Stimulated activated memory B cell treated with anti-CD40 and anti-IgM and Interleukin-4, amounts not matched to agents 10 μg/mL and 1 μg/mL and 100 μg/mL, for 72 hours (primary cell): Measurements from ENCODE around the gene SAE1.

ENCODE experiments used
- ATAC-seq: fragments of 150-1000 bp; cut with Tn5 transposase; 2 replicates; pipeline ENCODE4 v1.10.0; 2021
- H3K27ac Mint-ChIP-seq: one replicate; pipeline ENCODE4 v1.8.0; 2022; ENCODE audit warnings: mild to moderate bottlenecking, mixed read lengths
- H3K27me3 Mint-ChIP-seq: one replicate; pipeline ENCODE4 v1.8.0; 2022; ENCODE audit warnings: mixed read lengths
- H3K36me3 Mint-ChIP-seq: one replicate; pipeline ENCODE4 v1.8.0; 2022; ENCODE audit warnings: mixed read lengths
- H3K4me1 Mint-ChIP-seq: one replicate; pipeline ENCODE4 v1.8.0; 2022; ENCODE audit warnings: mixed read lengths
- H3K4me3 Mint-ChIP-seq: one replicate; pipeline ENCODE4 v1.8.0; 2022; ENCODE audit warnings: mild to moderate bottlenecking, moderate library complexity, mixed read lengths
- H3K9me3 Mint-ChIP-seq: one replicate; pipeline ENCODE4 v1.8.0; 2022; ENCODE audit warnings: mixed read lengths

The SAE1 gene

DNA sequence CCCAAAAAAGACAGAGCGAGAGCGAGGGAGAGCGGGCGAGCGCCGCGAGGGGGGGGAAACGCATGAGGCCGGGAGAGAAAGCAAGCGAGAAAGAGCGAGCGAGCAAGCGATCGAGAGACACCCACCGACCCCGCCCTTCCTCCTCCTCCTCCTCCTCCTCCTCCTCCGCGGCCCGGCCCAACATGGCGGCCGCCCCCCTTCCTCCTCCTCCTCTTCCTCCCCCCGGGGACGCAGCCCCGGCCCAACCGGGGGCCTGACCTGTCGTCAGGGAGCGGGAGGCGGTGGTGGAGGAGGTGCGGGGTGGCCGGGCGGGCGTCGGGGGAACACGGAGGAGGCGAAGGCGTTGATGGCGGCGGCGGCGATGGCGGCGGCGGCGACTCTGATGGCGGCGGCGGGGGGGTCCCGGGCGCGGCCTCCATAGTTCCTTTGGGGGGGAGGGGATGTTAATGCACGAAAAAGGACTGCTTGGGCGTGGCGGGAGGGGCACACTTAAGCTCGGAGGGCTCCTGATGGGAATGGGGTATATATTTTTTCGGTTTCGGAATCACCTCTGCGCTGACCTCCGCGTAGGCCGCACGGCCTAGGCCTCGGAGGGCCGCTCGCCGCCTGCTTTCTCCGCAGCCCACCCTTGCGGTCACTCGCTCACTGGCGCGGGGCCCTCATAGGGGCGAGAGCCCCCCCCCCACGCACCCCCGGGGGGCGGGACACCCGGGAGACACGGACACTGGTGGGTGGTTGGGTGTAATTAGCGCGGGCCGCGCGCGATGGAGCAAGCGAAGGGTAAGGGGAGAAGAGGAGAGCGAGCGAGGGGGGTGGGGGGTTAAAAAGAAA is 18.3 kb upstream of the SAE1 start:
- peaks cover 38% of the 10 kb centered on the region for H3K4me1 Mint-ChIP-seq
- H3K9me3 Mint-ChIP-seq, result no peaks in the 10 kb centered on the region
- peak overlapping the region; percentile 98 for H3K27ac Mint-ChIP-seq
- H3K4me3 Mint-ChIP-seq, result peak overlapping the region; percentile 95
- peak; percentile 47 for ATAC-seq
- peaks cover 31% of the 10 kb centered on the region for H3K36me3 Mint-ChIP-seq
- H3K27me3 Mint-ChIP-seq, result no peaks in the 10 kb centered on the region

DNA sequence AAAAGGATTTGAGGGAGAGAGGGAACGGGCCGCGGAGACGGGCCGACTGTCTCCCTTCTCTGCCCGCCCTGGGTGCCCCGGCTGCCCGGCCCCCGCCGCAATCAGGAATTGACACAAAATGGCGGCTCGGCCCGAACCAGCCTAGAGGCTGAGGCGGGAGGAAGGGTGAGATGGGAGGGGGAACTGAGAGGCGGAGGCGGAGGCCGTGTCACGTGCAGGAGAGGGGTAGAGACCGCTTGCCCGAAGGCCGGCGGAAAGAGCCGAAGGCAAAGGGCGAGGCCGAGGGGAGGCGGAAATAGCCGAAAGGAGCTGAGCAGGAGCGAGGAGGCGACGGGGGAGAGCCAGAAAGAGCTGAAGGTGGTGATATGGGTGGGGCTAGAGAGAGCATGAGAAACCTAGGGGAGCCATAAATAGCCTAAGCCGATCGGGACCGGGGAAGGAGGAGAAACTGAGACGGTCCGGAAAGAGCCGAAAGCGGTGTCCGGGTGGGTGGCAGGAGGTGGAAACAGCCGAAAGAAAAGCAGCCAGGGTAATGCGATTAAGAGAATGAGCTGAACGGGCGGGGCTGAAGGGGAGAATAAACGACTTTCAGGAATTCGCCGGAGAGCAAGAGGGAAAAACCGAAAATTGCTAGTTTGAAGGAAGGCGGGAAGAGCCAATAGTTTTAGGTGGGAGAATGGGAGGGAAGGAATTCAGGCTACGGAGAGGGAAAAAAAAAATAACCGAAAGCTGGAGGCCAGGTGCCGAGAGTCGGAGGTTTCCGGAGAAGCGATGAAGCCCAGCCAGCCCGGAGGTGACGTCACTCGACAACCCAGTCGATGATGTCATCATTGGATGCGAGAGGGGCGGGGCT is 17.4 kb upstream of the SAE1 start, which contains the start of gene ZC3H4:
ZC3H4 (minus strand) TSS at position 780 of the 853 bp plus-strand sequence. CDS start 1,192 bp downstream, outside the sequence.
- H3K36me3 Mint-ChIP-seq, result peaks cover 23% of the 10 kb centered on the region
- H3K4me1 Mint-ChIP-seq, result peaks cover 29% of the 10 kb centered on the region
- ATAC-seq, result peak; percentile 93

DNA sequence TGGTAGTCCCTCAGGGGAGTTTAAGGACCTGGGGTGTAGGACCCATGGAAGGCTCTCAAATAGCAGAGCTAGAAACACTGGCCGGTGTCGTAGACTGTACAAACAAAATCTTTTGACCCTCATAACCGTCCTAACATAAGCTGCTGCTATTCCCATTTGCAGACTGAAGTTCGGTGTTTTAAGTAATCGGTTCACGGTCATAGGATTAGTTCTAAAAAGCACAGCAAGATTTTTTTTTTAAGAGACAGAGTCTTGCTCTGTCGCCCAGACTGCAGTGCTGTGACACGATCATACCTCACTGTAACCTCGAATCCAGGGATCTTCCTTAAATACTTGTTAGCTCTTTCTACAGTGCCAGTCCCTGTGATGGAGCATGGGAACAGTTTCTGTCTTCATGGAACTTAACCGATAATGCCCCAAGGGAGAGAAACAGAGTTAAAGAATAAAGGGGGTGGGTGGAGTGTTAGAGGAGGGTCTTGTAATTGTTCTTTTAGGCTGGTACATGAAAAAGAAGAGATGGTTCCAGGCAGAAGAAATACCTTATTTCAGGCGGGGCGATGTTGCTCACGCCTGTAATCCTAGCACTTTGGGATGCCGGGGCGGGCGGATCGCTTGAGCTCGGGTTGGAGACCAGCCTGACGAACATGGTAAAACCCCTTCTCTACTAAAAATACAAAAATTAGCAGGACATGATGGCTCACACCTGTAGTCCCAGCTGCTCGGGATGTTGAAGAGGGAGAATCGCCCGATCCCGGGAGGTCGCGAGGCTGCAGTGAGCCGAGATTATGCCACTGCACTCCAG is 16.6 kb upstream of the SAE1 start:
- H3K4me1 Mint-ChIP-seq, result peaks cover 21% of the 10 kb centered on the region
- peaks cover 23% of the 10 kb centered on the region for H3K36me3 Mint-ChIP-seq
- H3K4me3 Mint-ChIP-seq, result peak overlapping the region; percentile 95
- H3K9me3 Mint-ChIP-seq, result no peaks in the 10 kb centered on the region
- no peaks in the 10 kb centered on the region for H3K27me3 Mint-ChIP-seq
- peak overlapping the region; percentile 98 for H3K27ac Mint-ChIP-seq
- no peak for ATAC-seq

More for the DNA sequence above, 17.4 kb upstream of the SAE1 start, which contains the start of gene ZC3H4:
- Mint-ChIP-seq H3K9me3 (no peaks in the 10 kb centered on the region), H3K4me3 (peak within 1 kb of the TSS; percentile 95), H3K27me3 (no peaks in the 10 kb centered on the region), H3K27ac (peak within 1 kb of the TSS; percentile 98)

DNA sequence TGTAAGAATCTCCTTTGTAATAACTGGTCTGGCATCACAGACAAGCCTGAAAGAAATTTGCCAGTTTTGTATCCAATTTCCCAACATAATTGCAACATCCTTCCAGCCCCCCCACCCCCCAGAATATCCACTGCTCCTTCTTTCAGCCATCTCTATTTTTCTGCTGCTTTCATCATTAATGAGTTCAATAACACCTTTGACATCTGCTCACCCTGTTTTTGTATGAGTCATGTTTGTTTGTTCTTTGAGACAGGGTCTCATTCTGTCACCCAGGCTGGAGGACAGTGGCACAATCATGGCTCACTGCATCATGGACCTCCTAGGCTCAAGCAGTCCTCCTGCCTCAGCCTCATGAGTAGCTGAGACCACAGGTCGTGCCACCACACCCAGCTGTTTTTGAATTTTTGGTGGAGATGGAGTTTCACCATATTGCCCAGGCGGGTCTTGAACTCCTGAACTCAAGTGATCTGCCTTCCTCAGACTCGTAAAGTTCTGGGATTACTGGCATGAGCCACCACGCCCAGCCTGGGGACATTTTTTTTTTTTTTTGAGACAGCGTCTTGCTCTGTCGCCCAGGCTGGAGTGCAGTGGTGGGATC is 10.1 kb upstream of the SAE1 start:
- H3K27me3 Mint-ChIP-seq, result no peaks in the 10 kb centered on the region
- H3K4me3 Mint-ChIP-seq, result no peak overlapping the region
- H3K27ac Mint-ChIP-seq, result no peak overlapping the region
- H3K36me3 Mint-ChIP-seq, result no peaks in the 10 kb centered on the region
- no peaks in the 10 kb centered on the region for H3K4me1 Mint-ChIP-seq
- no peak for ATAC-seq
- H3K9me3 Mint-ChIP-seq, result no peaks in the 10 kb centered on the region

DNA sequence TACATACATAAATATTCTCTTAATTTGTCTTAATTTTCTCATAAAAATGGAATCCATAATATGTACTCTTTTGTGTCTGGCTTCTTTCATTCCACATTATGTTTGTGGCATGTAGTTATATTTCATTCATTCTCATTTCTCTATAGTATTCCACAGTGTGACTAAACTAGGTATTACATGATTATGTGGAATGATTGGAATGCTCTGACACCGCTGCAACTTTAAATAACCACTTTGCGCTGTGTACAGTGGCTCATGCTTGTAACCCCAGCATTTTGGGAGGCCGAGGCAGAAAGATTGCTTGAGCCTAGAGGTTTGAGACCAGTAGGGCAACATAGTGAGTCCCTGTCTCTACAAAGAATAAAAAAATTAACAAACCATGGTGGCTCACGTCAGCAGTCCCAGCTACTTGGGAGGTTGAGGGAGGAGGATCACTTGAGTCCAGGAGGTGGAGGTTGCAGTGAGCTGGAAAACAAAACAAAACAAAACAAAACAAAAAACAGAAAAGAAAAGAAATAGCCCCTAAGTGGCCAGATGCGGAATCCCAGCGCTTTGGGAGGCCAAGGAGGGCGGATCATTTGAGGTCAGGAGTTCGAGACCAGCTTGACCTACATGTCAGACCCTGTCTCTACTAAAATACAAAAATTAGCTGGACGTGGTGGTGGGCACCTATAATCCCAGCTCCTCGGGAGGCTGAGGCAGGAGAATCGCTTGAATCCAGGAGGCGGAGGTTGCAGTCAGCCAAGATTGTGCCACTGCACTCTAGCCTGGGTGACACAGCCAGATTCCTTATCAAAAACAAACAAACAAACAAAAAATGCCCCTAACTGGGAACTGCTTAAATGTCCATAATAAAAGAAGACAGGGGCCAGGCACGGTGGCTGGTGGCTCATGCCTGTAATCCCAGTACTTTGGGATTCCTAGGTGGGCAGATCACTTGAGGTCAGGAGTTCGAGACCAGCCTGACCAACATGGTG is 8.0 kb upstream of the SAE1 start:
- Mint-ChIP-seq H3K4me3 (no peak overlapping the region), H3K4me1 (no peaks in the 10 kb centered on the region)
- ATAC-seq, result no peak

DNA sequence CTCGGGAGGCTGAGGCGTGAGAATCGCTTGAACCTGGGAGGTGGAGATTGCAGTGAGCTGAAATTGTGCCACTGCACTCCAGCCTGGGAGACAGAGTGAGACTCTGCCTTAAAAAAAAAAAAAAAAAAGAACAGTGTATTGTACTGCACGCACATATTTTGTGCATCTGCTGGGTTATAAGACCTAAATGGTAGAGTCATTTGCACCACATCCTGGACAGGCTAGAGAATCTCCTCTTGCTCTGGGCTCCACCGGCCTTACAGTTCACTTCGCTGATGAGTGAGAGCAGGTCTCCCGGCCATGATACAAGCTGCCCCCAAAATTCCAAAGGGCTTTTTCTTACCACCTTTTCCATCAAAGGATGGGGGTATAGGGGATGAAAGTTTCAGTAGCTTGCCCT is 7.2 kb upstream of the SAE1 start:
- Mint-ChIP-seq H3K27ac (no peak overlapping the region), H3K4me3 (no peak overlapping the region), H3K4me1 (no peaks in the 10 kb centered on the region), H3K36me3 (no peaks in the 10 kb centered on the region), H3K9me3 (no peaks in the 10 kb centered on the region), H3K27me3 (no peaks in the 10 kb centered on the region)
- ATAC-seq, result no peak

More for the DNA sequence above, 8.0 kb upstream of the SAE1 start:
- no peaks in the 10 kb centered on the region for H3K36me3 Mint-ChIP-seq
- no peaks in the 10 kb centered on the region for H3K27me3 Mint-ChIP-seq
- no peaks in the 10 kb centered on the region for H3K9me3 Mint-ChIP-seq
- H3K27ac Mint-ChIP-seq, result no peak overlapping the region

DNA sequence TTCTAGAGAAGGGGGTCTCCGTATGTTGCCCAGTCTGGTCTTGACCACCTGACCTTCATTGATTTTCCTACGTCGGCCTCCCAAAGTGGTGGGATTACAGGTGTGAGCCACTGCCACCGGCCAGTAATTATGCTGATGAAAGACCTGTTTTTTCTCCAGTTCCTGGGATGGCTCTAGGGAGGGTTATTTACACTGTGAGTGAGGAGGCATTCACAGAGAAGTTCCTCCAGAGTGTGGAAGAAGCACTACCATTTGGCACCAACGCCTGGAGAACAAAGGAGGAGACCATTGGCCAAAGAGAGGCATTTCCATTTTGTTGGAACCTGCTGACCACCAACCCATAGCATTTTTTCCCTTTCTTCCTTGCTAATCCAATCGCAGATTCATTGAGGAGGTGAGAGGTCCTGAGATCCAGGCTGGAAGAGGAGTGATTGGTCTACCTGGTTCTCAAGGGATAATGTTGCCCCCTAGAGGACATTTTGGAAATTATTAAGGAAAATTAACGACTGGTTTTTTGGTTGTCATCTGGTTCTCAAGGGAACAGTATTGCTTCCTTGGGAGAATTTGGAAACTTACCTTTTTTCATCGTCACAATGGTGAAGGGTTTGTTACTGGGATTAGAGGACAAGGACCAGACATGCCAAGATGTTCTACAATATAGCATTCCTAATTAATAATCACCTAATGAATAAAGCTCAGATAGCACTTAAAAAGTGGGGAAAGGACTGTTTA is 5.5 kb upstream of the SAE1 start:
- Mint-ChIP-seq H3K27me3 (no peaks in the 10 kb centered on the region), H3K4me3 (no peak overlapping the region), H3K36me3 (no peaks in the 10 kb centered on the region), H3K4me1 (peaks cover under 1% of the 10 kb centered on the region), H3K9me3 (no peaks in the 10 kb centered on the region), H3K27ac (no peak overlapping the region)
- no peak for ATAC-seq

DNA sequence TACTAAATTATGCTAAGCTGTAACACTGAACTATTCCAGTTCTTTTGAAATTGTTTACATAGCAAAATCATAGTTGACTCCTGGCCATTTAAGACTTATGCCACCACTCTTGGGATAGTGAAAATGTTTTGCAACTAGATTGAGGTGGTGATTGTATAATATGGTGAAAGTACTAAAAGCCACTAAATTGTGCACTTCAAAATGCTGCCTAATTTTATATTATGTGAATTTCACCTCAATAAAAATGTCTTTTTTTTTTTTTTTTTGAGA is 5.0 kb upstream of the SAE1 start:
- no peak overlapping the region for H3K27ac Mint-ChIP-seq
- no peaks in the 10 kb centered on the region for H3K36me3 Mint-ChIP-seq
- H3K27me3 Mint-ChIP-seq, result no peaks in the 10 kb centered on the region
- no peak for ATAC-seq
- H3K9me3 Mint-ChIP-seq, result no peaks in the 10 kb centered on the region
- no peak overlapping the region for H3K4me3 Mint-ChIP-seq
- peaks cover 5% of the 10 kb centered on the region for H3K4me1 Mint-ChIP-seq

DNA sequence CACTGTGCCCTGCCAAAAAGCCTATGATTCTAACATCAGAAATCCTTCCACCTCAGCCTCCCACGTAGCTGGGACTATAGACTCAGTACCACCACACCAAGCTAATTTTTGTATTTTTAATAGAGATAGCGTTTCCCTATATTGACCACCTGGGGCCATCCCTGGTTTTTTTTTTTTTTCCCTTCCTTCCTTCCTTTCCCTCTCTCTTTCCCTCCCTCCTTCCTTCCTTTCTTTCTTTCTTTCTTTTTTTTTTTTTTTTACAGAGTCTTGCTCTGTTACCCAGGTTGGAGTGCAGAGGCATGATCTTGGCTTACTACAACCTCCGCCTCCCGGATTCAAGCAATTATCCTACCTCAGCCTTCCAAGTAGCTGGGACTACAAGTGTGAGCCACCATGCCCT is 1.1 kb upstream of the SAE1 start:
- no peak for ATAC-seq
- H3K27ac Mint-ChIP-seq, result no peak overlapping the region
- peaks cover 43% of the 10 kb centered on the region for H3K4me1 Mint-ChIP-seq
- H3K9me3 Mint-ChIP-seq, result no peaks in the 10 kb centered on the region
- H3K4me3 Mint-ChIP-seq, result no peak overlapping the region
- H3K36me3 Mint-ChIP-seq, result peaks cover 22% of the 10 kb centered on the region
- H3K27me3 Mint-ChIP-seq, result no peaks in the 10 kb centered on the region

DNA sequence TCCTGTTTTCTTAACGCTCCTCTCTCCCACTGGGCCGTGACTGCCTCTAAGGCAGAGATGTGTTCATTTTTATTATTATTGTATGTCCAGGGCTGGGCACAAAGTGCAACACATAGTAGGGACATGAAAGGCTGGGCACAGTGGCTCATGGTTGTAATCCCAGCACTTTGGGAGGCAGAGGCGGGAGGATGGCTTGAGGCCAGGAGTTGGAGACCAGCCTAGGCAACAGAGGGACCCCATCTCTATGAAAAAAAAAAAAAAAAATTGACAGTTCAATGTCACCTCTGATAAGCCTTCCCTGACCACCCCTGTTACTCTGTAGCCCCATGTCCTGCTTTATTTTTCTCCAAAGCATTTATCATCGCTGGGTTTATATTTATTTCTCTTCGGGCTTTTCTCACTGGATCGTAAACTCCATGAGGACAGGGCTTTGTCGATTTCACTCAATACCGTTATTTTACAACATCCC is 481 bp upstream of the SAE1 start:
- Mint-ChIP-seq H3K27ac (peak overlapping the region; percentile 91), H3K9me3 (no peaks in the 10 kb centered on the region), H3K27me3 (no peaks in the 10 kb centered on the region), H3K4me3 (peak overlapping the region; percentile 92), H3K4me1 (peaks cover 49% of the 10 kb centered on the region), H3K36me3 (peaks cover 24% of the 10 kb centered on the region)
- ATAC-seq, result no peak

DNA sequence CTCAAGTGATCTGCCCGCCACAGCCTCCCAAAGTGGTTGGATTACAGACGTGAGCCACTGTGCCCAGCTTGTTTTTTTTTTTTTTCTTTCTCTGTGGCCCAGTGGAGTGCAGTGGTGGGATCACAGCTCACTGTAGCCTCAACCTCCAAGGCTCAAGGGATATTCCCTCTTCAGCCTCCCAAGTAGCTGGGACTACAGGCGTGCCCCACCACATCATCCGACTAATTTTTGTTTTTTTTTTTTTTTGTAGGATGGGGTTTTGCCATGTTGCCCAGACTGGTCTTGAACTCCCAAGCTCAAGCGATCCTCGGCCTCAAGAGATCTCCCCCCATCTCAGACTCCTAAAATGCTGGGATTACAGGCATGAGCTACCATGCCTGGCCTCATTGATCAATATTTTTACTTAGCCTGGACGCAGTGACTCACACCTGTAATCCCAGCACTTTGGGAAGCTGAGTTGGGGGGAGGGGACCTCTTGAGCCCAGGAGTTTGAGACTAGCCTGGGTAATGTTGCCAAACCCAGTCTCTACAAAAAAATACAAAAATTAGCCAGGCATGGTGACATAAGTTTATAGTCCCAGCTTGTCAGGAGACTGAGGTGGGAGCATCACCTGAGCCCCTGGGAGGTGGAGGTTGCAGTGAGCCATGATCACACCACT is 1.7 kb downstream of the SAE1 start:
- Mint-ChIP-seq H3K9me3 (no peaks in the 10 kb centered on the region), H3K27me3 (no peaks in the 10 kb centered on the region), H3K36me3 (peaks cover 24% of the 10 kb centered on the region), H3K27ac (peak overlapping the region; percentile 91), H3K4me3 (peak overlapping the region; percentile 92), H3K4me1 (peaks cover 66% of the 10 kb centered on the region)
- no peak for ATAC-seq

DNA sequence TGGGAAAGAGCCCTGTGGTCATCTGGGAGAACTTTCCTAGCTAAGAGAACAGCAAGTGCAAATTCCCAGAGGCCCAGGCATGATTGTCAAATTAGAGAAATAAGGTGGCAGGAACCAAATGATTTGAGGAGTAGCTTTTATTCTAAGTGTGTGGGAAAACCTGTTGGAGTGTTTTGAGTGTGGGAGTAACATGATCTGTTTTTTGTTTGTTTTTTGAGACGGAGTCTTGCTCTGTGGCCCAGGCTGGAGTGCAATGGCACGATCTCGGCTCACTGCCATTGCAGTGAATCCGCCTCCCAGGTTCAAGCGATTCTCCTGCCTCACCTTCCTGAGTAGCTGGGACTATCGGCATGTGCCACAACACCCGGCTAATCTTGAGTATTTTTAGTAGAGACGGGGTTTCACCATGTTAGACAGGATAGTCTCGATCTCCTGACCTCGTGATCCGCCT is 2.4 kb downstream of the SAE1 start:
- ATAC-seq, result no peak
- H3K27ac Mint-ChIP-seq, result no peak overlapping the region
- H3K27me3 Mint-ChIP-seq, result no peaks in the 10 kb centered on the region
- no peak overlapping the region for H3K4me3 Mint-ChIP-seq
- H3K36me3 Mint-ChIP-seq, result peaks cover 24% of the 10 kb centered on the region
- H3K9me3 Mint-ChIP-seq, result no peaks in the 10 kb centered on the region
- peaks cover 68% of the 10 kb centered on the region for H3K4me1 Mint-ChIP-seq

DNA sequence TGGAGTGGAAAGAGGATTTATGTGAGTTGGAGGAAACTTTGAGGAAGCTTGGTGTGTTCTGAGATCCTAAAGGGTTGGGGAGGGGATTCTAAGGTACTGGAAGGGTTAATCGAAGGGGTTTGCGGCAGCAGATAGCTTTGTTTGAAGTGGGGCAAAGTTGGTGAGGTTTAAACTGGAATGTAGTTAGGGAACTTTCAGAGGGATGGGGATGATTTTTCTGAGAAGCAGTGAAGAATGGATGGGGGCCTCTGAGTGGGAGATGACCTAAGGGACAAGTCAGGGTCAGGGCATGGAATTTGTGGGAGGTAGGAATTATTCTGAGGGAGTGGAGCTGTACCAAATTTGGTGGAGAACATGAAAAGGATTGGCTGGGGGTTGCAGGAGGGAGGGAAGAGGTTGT is 3.9 kb downstream of the SAE1 start:
- Mint-ChIP-seq H3K36me3 (peaks cover 37% of the 10 kb centered on the region), H3K9me3 (no peaks in the 10 kb centered on the region), H3K27ac (no peak overlapping the region), H3K4me3 (no peak overlapping the region), H3K4me1 (peaks cover 79% of the 10 kb centered on the region), H3K27me3 (no peaks in the 10 kb centered on the region)
- ATAC-seq, result no peak
